ENCODE results near the gene TMEM254. TPM values are rescaled to one million over a fixed set of nuclear protein-coding genes. Genes with fewer than 3 reads are reported as not detected.

The TMEM254 gene
- total and polyA plus RNA-seq, 2 of the 13 experiments (the other 11 are each of a cell fraction or from before 2014, with no cell fraction given), result 11.2 to 39.0 TPM

- TF ChIP-seq, protein P1, sequence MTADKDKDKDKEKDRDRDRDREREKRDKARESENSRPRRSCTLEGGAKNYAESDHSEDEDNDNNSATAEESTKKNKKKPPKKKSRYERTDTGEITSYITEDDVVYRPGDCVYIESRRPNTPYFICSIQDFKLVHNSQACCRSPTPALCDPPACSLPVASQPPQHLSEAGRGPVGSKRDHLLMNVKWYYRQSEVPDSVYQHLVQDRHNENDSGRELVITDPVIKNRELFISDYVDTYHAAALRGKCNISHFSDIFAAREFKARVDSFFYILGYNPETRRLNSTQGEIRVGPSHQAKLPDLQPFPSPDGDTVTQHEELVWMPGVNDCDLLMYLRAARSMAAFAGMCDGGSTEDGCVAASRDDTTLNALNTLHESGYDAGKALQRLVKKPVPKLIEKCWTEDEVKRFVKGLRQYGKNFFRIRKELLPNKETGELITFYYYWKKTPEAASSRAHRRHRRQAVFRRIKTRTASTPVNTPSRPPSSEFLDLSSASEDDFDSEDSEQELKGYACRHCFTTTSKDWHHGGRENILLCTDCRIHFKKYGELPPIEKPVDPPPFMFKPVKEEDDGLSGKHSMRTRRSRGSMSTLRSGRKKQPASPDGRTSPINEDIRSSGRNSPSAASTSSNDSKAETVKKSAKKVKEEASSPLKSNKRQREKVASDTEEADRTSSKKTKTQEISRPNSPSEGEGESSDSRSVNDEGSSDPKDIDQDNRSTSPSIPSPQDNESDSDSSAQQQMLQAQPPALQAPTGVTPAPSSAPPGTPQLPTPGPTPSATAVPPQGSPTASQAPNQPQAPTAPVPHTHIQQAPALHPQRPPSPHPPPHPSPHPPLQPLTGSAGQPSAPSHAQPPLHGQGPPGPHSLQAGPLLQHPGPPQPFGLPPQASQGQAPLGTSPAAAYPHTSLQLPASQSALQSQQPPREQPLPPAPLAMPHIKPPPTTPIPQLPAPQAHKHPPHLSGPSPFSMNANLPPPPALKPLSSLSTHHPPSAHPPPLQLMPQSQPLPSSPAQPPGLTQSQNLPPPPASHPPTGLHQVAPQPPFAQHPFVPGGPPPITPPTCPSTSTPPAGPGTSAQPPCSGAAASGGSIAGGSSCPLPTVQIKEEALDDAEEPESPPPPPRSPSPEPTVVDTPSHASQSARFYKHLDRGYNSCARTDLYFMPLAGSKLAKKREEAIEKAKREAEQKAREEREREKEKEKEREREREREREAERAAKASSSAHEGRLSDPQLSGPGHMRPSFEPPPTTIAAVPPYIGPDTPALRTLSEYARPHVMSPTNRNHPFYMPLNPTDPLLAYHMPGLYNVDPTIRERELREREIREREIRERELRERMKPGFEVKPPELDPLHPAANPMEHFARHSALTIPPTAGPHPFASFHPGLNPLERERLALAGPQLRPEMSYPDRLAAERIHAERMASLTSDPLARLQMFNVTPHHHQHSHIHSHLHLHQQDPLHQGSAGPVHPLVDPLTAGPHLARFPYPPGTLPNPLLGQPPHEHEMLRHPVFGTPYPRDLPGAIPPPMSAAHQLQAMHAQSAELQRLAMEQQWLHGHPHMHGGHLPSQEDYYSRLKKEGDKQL (CRISPR knock-in tag; IDR thresholded peaks at IDR 0.05; ENCODE audit: low read depth), result no peak
- no peak for TF ChIP-seq ZSCAN25 (CRISPR knock-in tag; IDR thresholded peaks at IDR 0.05)
- TF ChIP-seq CHCHD3 (CRISPR knock-in tag; IDR thresholded peaks at IDR 0.05), result no peak
- no peak for TF ChIP-seq AKAP8 (CRISPR knock-in tag; IDR thresholded peaks at IDR 0.05)
- no peak for TF ChIP-seq SIX1 (CRISPR knock-in tag; IDR thresholded peaks at IDR 0.05; ENCODE audit: borderline replicate concordance)
- no peak for TF ChIP-seq ZNF33B (CRISPR knock-in tag; IDR thresholded peaks at IDR 0.05)
- TF ChIP-seq ZBTB21 (CRISPR knock-in tag; IDR thresholded peaks at IDR 0.05), result no peak
Observed at GRCh38 chr10:80137920-80138319, 59.5 kb downstream of the TMEM254 start (continued).

DNA sequence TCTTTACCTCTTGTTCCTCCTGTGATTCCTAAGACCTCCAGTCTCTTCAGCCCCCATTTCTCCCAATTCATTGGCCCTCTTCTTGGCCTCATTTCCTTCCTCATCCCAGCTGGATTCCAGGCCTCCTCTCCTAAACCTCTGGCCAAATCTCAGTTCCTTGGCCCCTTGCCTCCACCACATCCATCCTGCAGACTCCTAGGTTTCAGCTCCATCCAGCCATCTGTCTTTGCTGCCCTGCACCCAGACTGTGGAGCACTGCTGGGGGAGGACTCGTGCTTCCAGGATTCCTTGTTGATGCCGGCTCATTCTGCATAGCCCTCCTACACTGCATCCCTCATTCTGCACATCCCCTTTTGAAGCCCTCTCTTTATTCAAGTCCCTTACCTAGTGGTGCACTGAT lies 60.8 kb downstream of the TMEM254 start:
- H3K9me3 ChIP-seq (ENCODE audit: low read length), result no peaks in the 10 kb centered on the region
- ATAC-seq, result no peak
- DNase-seq (ENCODE audit: low spot score), result no peak
- POLR2A ChIA-PET, result no interaction called here
- intact Hi-C loops (cut with micrococcal nuclease; ENCODE audit: unreplicated experiment) (no loop called here), in situ Hi-C loops (cut with HindIII; ENCODE audit: extremely low pct_ligation_motif_present, low pct_unique_long_range_greater_than_20kb) (no loop called here)
- CTCF ChIA-PET (ENCODE audit: low intra/inter-chr PET ratio, low total read pairs), result no interaction called here
- no peaks in the 10 kb centered on the region for H4K20me1 ChIP-seq (ENCODE audit: insufficient read depth, low read length)
- H3K4me2 ChIP-seq (ENCODE audit: low read depth, low read length), result no peak overlapping the region
- no peaks in the 10 kb centered on the region for H3K79me2 ChIP-seq (ENCODE audit: insufficient read depth, low read length)
- H3K27me3 ChIP-seq (ENCODE audit: control insufficient read depth in 1 of 2, insufficient read depth in 2 of 2, low read length in 2 of 2), result peaks cover 4 to 11% of the 10 kb centered on the region in 2 experiments; a peak in 4 of 5 replicates
- no peak overlapping the region for H2AFZ ChIP-seq (ENCODE audit: low read length)
- H3K9ac ChIP-seq (ENCODE audit: insufficient read depth, low read depth, low read length), result no peak overlapping the region
- no peak overlapping the region for H3K4me3 ChIP-seq (replicated peaks in 1 of 3; ENCODE audit: insufficient read depth in 1 of 3, low read depth in 2 of 3, low read length in 3 of 3)
- no peak overlapping the region for H3K27ac ChIP-seq (ENCODE audit: extremely low read length, insufficient read depth, low read length)
- FAIRE-seq, result no peak
- 53% methylated on average over 2 of the region's 2 CpGs for WGBS (ENCODE audit: low lambda C conversion rate)
- BruUV-seq (replicated peaks), result no TSS peak
- peaks cover 19% of the 10 kb centered on the region for H3K4me1 ChIP-seq (ENCODE audit: insufficient read depth, low read length)
- no peaks in the 10 kb centered on the region for H3K36me3 ChIP-seq (replicated peaks in 1 of 2; ENCODE audit: control insufficient read depth in 1 of 2, insufficient read depth in 2 of 2, low read length in 2 of 2)
- TF ChIP-seq CTCF (CRISPR knock-in tag; IDR thresholded peaks at IDR 0.05) (no peak), NR3C1 (CRISPR knock-in tag; IDR thresholded peaks at IDR 0.05) (no peak), ZNF414 (CRISPR knock-in tag; IDR thresholded peaks at IDR 0.05) (no peak), MBNL3 (CRISPR knock-in tag; conservative IDR thresholded peaks at IDR 0.05) (no peak), HOXA9 (CRISPR knock-in tag; IDR thresholded peaks at IDR 0.05; ENCODE audit: borderline replicate concordance) (no peak), POGZ (CRISPR knock-in tag; IDR thresholded peaks at IDR 0.05) (no peak), RFX3 (CRISPR knock-in tag; IDR thresholded peaks at IDR 0.05) (no peak)
- TF ChIP-seq, protein P2, sequence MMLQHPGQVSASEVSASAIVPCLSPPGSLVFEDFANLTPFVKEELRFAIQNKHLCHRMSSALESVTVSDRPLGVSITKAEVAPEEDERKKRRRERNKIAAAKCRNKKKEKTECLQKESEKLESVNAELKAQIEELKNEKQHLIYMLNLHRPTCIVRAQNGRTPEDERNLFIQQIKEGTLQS (CRISPR knock-in tag; IDR thresholded peaks at IDR 0.05), result no peak
- TF ChIP-seq, protein P3, sequence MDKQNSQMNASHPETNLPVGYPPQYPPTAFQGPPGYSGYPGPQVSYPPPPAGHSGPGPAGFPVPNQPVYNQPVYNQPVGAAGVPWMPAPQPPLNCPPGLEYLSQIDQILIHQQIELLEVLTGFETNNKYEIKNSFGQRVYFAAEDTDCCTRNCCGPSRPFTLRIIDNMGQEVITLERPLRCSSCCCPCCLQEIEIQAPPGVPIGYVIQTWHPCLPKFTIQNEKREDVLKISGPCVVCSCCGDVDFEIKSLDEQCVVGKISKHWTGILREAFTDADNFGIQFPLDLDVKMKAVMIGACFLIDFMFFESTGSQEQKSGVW (CRISPR knock-in tag; IDR thresholded peaks at IDR 0.05; ENCODE audit: borderline replicate concordance), result no peak
